Breast epithelium (tissue), 3 donors: Measurements from ENCODE around the gene MAL.

ENCODE experiments used
- POLR2A ChIP-seq: fragments of 450-650 bp; IDR thresholded peaks from one replicate; pipeline ENCODE4 v1.6.1; 2016; ENCODE audit warnings: antibody characterized with exemption, mild to moderate bottlenecking, moderate library complexity
- TF ChIP-seq, protein P1 (sequence below), 3 donors: fragments of 450-650 bp; IDR thresholded peaks; one replicate each; pipeline ENCODE4 v1.5.1; 2016 to 2017; ENCODE audit warnings: antibody characterized with exemption in 3 of 3, mild to moderate bottlenecking in 3 of 3, moderate library complexity in 3 of 3

GRCh38 chr2:95037384-95037839, 11.9 kb downstream of the MAL start:
- TF ChIP-seq, protein P1, sequence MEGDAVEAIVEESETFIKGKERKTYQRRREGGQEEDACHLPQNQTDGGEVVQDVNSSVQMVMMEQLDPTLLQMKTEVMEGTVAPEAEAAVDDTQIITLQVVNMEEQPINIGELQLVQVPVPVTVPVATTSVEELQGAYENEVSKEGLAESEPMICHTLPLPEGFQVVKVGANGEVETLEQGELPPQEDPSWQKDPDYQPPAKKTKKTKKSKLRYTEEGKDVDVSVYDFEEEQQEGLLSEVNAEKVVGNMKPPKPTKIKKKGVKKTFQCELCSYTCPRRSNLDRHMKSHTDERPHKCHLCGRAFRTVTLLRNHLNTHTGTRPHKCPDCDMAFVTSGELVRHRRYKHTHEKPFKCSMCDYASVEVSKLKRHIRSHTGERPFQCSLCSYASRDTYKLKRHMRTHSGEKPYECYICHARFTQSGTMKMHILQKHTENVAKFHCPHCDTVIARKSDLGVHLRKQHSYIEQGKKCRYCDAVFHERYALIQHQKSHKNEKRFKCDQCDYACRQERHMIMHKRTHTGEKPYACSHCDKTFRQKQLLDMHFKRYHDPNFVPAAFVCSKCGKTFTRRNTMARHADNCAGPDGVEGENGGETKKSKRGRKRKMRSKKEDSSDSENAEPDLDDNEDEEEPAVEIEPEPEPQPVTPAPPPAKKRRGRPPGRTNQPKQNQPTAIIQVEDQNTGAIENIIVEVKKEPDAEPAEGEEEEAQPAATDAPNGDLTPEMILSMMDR (IDR thresholded peaks at IDR 0.05): no peak
- TF ChIP-seq POLR2A: no peak
